ENCODE measurements around the gene ST3GAL6. TPM values are rescaled to one million over a fixed set of nuclear protein-coding genes. Genes with fewer than 3 reads are reported as not detected.

ST3GAL6 gene
- total and polyA plus RNA-seq, 2 of the 13 experiments (the other 11 are each of a cell fraction or from before 2014, with no cell fraction given) = 17.5 to 23.2 TPM

- TF ChIP-seq TEF (CRISPR knock-in tag; IDR thresholded peaks at IDR 0.05) = no peak
- no peak for TF ChIP-seq ZNF329 (CRISPR knock-in tag; IDR thresholded peaks at IDR 0.05; ENCODE audit: low read depth)
- no peak for TF ChIP-seq ZFP36L1 (CRISPR knock-in tag; IDR thresholded peaks at IDR 0.05)
- TF ChIP-seq, protein P1, sequence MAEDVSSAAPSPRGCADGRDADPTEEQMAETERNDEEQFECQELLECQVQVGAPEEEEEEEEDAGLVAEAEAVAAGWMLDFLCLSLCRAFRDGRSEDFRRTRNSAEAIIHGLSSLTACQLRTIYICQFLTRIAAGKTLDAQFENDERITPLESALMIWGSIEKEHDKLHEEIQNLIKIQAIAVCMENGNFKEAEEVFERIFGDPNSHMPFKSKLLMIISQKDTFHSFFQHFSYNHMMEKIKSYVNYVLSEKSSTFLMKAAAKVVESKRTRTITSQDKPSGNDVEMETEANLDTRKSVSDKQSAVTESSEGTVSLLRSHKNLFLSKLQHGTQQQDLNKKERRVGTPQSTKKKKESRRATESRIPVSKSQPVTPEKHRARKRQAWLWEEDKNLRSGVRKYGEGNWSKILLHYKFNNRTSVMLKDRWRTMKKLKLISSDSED (CRISPR knock-in tag; IDR thresholded peaks at IDR 0.05) = no peak
- no peak for TF ChIP-seq TARDBP (CRISPR knock-in tag; IDR thresholded peaks at IDR 0.05)
- no peak for TF ChIP-seq TBX3 (IDR thresholded peaks at IDR 0.05; ENCODE audit: borderline replicate concordance)
- no peak for TF ChIP-seq CENPT (CRISPR knock-in tag; IDR thresholded peaks at IDR 0.05; ENCODE audit: low read depth)
- no peak for TF ChIP-seq ETS1 (CRISPR knock-in tag; IDR thresholded peaks at IDR 0.05)
- no peak for TF ChIP-seq SIN3B (IDR thresholded peaks at IDR 0.05; ENCODE audit: low read length)
- TF ChIP-seq, protein P2, sequence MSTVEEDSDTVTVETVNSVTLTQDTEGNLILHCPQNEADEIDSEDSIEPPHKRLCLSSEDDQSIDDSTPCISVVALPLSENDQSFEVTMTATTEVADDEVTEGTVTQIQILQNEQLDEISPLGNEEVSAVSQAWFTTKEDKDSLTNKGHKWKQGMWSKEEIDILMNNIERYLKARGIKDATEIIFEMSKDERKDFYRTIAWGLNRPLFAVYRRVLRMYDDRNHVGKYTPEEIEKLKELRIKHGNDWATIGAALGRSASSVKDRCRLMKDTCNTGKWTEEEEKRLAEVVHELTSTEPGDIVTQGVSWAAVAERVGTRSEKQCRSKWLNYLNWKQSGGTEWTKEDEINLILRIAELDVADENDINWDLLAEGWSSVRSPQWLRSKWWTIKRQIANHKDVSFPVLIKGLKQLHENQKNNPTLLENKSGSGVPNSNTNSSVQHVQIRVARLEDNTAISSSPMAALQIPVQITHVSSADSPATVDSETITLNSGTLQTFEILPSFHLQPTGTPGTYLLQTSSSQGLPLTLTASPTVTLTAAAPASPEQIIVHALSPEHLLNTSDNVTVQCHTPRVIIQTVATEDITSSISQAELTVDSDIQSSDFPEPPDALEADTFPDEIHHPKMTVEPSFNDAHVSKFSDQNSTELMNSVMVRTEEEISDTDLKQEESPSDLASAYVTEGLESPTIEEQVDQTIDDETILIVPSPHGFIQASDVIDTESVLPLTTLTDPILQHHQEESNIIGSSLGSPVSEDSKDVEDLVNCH (CRISPR knock-in tag; IDR thresholded peaks at IDR 0.05) = no peak
- TF ChIP-seq, protein P3, sequence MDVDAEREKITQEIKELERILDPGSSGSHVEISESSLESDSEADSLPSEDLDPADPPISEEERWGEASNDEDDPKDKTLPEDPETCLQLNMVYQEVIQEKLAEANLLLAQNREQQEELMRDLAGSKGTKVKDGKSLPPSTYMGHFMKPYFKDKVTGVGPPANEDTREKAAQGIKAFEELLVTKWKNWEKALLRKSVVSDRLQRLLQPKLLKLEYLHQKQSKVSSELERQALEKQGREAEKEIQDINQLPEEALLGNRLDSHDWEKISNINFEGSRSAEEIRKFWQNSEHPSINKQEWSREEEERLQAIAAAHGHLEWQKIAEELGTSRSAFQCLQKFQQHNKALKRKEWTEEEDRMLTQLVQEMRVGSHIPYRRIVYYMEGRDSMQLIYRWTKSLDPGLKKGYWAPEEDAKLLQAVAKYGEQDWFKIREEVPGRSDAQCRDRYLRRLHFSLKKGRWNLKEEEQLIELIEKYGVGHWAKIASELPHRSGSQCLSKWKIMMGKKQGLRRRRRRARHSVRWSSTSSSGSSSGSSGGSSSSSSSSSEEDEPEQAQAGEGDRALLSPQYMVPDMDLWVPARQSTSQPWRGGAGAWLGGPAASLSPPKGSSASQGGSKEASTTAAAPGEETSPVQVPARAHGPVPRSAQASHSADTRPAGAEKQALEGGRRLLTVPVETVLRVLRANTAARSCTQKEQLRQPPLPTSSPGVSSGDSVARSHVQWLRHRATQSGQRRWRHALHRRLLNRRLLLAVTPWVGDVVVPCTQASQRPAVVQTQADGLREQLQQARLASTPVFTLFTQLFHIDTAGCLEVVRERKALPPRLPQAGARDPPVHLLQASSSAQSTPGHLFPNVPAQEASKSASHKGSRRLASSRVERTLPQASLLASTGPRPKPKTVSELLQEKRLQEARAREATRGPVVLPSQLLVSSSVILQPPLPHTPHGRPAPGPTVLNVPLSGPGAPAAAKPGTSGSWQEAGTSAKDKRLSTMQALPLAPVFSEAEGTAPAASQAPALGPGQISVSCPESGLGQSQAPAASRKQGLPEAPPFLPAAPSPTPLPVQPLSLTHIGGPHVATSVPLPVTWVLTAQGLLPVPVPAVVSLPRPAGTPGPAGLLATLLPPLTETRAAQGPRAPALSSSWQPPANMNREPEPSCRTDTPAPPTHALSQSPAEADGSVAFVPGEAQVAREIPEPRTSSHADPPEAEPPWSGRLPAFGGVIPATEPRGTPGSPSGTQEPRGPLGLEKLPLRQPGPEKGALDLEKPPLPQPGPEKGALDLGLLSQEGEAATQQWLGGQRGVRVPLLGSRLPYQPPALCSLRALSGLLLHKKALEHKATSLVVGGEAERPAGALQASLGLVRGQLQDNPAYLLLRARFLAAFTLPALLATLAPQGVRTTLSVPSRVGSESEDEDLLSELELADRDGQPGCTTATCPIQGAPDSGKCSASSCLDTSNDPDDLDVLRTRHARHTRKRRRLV (CRISPR knock-in tag; IDR thresholded peaks at IDR 0.05) = no peak
- TF ChIP-seq ARID5B (CRISPR knock-in tag; IDR thresholded peaks at IDR 0.05) = peak; percentile 74
- TF ChIP-seq, protein P4, sequence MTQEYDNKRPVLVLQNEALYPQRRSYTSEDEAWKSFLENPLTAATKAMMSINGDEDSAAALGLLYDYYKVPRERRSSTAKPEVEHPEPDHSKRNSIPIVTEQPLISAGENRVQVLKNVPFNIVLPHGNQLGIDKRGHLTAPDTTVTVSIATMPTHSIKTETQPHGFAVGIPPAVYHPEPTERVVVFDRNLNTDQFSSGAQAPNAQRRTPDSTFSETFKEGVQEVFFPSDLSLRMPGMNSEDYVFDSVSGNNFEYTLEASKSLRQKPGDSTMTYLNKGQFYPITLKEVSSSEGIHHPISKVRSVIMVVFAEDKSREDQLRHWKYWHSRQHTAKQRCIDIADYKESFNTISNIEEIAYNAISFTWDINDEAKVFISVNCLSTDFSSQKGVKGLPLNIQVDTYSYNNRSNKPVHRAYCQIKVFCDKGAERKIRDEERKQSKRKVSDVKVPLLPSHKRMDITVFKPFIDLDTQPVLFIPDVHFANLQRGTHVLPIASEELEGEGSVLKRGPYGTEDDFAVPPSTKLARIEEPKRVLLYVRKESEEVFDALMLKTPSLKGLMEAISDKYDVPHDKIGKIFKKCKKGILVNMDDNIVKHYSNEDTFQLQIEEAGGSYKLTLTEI (CRISPR knock-in tag; conservative IDR thresholded peaks at IDR 0.05) = no peak
Observed at GRCh38 chr3:98777286-98777685, 14.1 kb downstream of the ST3GAL6 start (continued).
